Tibial nerve (tissue), 3 donors: Measurements from ENCODE around the gene TBC1D21.

ENCODE experiments used
- POLR2A ChIP-seq, 2 donors: fragments of 450-650 bp; IDR thresholded peaks; one replicate each; pipeline ENCODE4 v1.6.1; 2017; ENCODE audit warnings: antibody characterized with exemption in 2 of 2, mild to moderate bottlenecking in 2 of 2, moderate library complexity in 2 of 2
- TF ChIP-seq, protein P1 (sequence below), 5 experiments: fragments of 200-600 bp in 3 of 5; fragments of 450-650 bp in 2 of 5; sonication (generic) in 3 of 5; IDR thresholded peaks; one replicate each; pipeline ENCODE4 v1.5.1; 2016 to 2019; ENCODE audit warnings: antibody characterized with exemption in 5 of 5, mild to moderate bottlenecking in 3 of 5, moderate library complexity in 2 of 5

DNA sequence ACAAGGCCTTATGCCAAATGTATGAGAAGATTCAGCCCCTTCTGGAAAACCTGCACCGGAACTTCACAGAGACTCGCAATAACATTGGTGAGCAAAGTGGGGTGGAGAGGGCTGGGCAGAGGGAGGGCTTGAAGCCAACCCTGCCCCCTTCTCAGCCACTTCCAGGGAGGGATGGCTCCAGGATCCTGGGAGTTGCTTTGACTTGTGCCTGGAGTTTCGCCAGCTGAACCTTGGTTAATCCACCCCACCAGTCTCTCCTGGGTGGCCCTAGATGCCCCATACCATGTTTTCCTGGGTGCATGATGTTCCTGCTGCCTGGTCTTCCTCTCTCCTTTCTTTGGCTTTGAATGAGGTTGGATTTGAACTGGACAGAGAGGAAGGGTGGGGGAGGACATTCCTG lies 10.8 kb downstream of the TBC1D21 start:
- no peak for TF ChIP-seq POLR2A (IDR thresholded peaks at IDR 0.05)
- TF ChIP-seq, protein P1, sequence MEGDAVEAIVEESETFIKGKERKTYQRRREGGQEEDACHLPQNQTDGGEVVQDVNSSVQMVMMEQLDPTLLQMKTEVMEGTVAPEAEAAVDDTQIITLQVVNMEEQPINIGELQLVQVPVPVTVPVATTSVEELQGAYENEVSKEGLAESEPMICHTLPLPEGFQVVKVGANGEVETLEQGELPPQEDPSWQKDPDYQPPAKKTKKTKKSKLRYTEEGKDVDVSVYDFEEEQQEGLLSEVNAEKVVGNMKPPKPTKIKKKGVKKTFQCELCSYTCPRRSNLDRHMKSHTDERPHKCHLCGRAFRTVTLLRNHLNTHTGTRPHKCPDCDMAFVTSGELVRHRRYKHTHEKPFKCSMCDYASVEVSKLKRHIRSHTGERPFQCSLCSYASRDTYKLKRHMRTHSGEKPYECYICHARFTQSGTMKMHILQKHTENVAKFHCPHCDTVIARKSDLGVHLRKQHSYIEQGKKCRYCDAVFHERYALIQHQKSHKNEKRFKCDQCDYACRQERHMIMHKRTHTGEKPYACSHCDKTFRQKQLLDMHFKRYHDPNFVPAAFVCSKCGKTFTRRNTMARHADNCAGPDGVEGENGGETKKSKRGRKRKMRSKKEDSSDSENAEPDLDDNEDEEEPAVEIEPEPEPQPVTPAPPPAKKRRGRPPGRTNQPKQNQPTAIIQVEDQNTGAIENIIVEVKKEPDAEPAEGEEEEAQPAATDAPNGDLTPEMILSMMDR (IDR thresholded peaks at IDR 0.05) = no peak
